BE2C (cell line): Measurements from ENCODE around the gene KIAA1614.
A peak's percentile ranks its signal among the peaks of the same experiment; 100 is the strongest.
"Not testable (repeated sequence)": the region's sequence is repeated elsewhere in the genome, so short reads cannot be mapped to it uniquely, and the experiment has no call there.

Experiments
- DNase-seq: peaks from one replicate; pipeline ENCODE4 v3.0.0-alpha.2; 2020
- H3K27me3 ChIP-seq: fragments of 250-450 bp; sonication (Bioruptor Pico); 2 replicates; pipeline ENCODE4 v1.5.1; 2020; ENCODE audit warnings: mild to moderate bottlenecking
- H3K36me3 ChIP-seq: fragments of 250-450 bp; sonication (Bioruptor Pico); 2 replicates; pipeline ENCODE4 v1.5.1; 2020; ENCODE audit warnings: mild to moderate bottlenecking
- H3K4me1 ChIP-seq: fragments of 250-450 bp; sonication (Bioruptor Pico); 2 replicates; pipeline ENCODE4 v1.5.1; 2020
- H3K4me3 ChIP-seq: 2 replicates; pipeline ENCODE4 v1.5.1; 2011; ENCODE audit warnings: low read depth, low read length
- H3K9me3 ChIP-seq: fragments of 250-450 bp; sonication (Bioruptor Pico); 2 replicates; pipeline ENCODE4 v1.5.1; 2020
- TF ChIP-seq, protein P1 (sequence below): IDR thresholded peaks from 2 replicates; pipeline ENCODE4 v1.5.1; 2012; ENCODE audit warnings: mild to moderate bottlenecking, low read depth, low read length

KIAA1614 gene

DNA sequence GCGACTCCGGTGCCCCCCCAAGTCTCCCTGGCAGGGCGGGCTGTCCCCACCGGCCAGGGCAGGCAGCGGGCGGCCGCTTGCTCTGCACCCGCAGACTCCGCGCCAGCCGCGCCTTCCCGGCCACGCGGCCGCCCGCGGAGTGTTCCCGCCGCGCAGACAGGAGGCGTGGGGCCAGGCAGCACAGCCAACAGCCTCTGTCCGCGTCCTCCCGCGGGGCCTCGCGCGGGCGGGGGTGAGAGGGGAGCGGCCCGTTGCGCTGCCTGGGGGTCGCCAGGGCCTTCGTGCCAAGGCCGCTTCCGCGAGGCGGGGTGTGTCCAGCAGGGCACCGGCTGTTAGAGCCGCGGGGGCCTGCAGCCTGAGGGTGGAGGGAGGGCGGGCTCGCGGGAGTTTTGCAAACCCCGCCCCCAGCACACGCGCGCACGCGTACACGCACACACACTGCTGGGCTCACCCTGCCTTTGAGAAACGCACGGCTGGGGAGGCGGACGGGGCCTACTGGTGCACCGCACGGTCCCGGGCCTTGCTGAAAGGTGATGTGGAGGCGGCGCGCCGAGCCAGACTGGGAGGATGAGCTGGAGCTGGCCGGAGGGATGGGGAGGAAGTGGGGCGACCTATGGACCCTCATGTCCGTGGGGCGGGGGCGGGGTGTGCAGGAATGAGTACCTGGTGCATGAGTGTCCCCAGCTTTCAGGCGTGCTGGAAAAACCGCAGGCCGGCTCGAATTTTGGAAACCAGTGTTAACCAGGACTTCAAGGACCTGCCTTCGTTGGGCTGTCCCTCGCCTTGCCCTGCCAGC is 41.5 kb downstream of the KIAA1614 start:
- TF ChIP-seq, protein P1, sequence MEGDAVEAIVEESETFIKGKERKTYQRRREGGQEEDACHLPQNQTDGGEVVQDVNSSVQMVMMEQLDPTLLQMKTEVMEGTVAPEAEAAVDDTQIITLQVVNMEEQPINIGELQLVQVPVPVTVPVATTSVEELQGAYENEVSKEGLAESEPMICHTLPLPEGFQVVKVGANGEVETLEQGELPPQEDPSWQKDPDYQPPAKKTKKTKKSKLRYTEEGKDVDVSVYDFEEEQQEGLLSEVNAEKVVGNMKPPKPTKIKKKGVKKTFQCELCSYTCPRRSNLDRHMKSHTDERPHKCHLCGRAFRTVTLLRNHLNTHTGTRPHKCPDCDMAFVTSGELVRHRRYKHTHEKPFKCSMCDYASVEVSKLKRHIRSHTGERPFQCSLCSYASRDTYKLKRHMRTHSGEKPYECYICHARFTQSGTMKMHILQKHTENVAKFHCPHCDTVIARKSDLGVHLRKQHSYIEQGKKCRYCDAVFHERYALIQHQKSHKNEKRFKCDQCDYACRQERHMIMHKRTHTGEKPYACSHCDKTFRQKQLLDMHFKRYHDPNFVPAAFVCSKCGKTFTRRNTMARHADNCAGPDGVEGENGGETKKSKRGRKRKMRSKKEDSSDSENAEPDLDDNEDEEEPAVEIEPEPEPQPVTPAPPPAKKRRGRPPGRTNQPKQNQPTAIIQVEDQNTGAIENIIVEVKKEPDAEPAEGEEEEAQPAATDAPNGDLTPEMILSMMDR = no peak
- DNase-seq = peak; percentile 63
- Histone ChIP-seq H3K4me3 (peak overlapping the region; percentile 51), H3K27me3 (no peaks in the 10 kb centered on the region), H3K9me3 (no peaks in the 10 kb centered on the region; the same call in 1 of the 2 replicates), H3K36me3 (peaks cover 9% of the 10 kb centered on the region), H3K4me1 (peaks cover 9% of the 10 kb centered on the region)

DNA sequence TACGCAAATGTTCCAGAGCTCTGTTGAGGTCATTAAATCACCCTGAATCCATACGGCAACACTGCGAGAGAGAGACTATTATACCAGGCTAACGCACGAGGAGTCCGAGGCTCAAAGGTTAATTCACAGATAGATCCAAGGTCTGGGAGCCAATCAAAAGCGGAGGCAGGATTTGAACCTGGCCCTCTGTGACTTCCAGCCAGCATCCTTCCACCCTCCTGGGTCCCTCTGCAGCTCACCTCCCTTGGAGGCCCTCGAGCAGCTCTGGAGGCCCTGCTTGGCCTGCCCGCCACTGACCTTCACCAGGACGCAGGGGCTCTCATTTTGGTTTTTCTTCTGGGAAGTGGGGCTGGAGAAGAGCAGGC is 42.1 kb downstream of the KIAA1614 start:
- Histone ChIP-seq H3K36me3 (peaks cover 8% of the 10 kb centered on the region), H3K4me1 (peaks cover 9% of the 10 kb centered on the region), H3K4me3 (no peak overlapping the region), H3K27me3 (no peaks in the 10 kb centered on the region), H3K9me3 (no peaks in the 10 kb centered on the region; the same call in 1 of the 2 replicates)
- TF ChIP-seq, protein P1 = no peak
- DNase-seq = no peak

DNA sequence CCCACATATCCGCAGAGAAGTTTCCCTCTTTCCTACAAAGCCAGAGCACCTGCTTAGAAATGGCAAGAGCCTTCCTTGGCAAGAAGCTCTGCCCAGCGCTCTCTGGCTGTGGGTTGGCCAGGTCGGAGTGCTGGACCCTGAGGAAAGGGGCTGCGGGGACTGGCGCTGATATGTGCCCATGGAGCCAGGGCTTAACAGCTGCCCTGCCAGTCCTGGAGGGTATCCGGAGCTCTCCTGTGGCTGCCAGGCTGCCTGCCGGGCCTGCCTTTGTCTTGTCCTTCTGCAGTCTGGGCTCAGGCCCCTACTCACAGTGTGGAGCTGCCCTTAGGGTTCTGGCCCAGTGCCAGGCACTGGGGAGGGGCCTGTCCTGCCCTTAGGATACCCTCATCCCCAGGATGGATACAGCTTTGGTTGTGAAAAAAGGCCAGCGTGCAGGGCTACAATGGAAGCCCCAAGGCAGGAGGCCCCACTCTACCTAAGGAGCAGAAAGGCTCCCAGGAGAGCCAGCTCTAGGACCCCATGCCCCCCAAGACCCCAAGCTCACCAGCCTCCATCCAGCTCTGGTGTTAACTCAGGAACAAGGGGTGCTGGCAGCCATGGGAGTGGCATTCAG is 43.4 kb downstream of the KIAA1614 start:
- H3K4me1 ChIP-seq = peaks cover 9% of the 10 kb centered on the region
- H3K9me3 ChIP-seq = no peaks in the 10 kb centered on the region; the same call in 1 of the 2 replicates
- DNase-seq = no peak
- H3K36me3 ChIP-seq = peaks cover 14% of the 10 kb centered on the region
- TF ChIP-seq, protein P1 = no peak
- H3K27me3 ChIP-seq = no peaks in the 10 kb centered on the region
- H3K4me3 ChIP-seq = no peak overlapping the region

DNA sequence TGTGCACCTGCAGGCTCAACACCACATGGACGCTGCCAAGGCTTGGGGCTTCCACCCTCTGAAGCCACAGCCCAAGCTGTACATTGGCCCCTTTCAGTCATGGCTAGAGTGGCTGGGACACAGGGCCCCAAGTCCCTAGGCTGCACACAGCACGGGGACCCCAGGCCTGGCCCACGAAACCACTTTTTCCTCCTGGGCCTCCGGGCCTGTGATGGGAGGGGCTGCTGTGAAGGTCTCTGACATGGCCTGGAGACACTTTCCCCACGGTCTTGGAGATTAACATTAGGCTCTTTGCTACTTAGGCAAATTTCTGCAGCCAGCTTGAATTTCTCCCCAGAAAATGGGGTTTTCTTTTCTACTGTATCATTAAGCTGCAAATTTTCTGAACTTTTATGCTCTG is 46.9 kb downstream of the KIAA1614 start:
- not testable (repeated sequence) for H3K4me3 ChIP-seq, H3K27me3 ChIP-seq, H3K9me3 ChIP-seq, DNase-seq, H3K4me1 ChIP-seq
- peaks cover 16% of the 10 kb centered on the region for H3K36me3 ChIP-seq

DNA sequence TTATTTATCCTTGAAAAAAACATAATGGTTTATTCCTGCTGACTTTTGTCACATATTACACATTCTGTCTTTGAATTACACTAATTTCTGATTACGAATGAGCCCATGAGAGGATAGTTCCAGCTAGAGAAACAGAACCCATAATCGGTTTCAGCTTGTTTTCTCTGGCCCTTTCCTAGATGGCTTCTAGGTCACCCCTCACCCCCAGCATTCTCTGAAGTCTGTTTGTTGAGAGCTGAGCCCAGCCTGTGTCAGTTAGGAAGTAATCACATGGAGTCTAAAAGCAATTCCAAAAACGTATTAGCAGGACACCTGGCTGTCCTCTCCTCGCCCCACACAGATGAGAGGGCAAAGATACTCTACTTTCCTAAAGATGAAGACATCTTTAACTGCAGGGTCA is 48.9 kb downstream of the KIAA1614 start:
- Histone ChIP-seq H3K4me3 (no peak overlapping the region), H3K4me1 (no peaks in the 10 kb centered on the region; the same call in 1 of the 2 replicates), H3K36me3 (peaks cover 16% of the 10 kb centered on the region), H3K9me3 (no peaks in the 10 kb centered on the region; the same call in 1 of the 2 replicates), H3K27me3 (no peaks in the 10 kb centered on the region)
- no peak for DNase-seq
- TF ChIP-seq, protein P1 = no peak

DNA sequence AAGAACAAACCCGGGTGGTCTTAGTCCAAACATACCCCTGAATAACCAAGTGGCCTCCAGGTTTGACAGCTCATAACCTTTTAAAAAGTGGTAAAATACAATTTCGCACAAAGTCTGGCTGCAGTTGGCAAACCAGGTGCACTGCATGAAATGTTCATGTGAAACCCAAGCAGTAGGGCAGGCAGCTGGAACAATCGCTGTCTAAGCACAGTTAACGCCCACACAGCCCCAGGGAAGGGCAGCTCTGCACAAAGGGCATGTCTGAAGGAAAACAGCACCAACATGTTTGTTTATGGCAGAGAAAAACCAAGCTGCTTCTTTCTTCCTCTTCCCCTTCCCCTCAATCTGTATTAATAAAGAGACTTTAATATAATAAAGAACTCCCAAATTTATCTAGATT is 49.5 kb downstream of the KIAA1614 start:
- Histone ChIP-seq H3K36me3 (peaks cover 21% of the 10 kb centered on the region), H3K4me3 (no peak overlapping the region), H3K4me1 (no peaks in the 10 kb centered on the region; the same call in 1 of the 2 replicates), H3K27me3 (no peaks in the 10 kb centered on the region), H3K9me3 (no peaks in the 10 kb centered on the region; the same call in 1 of the 2 replicates)
- DNase-seq = no peak
- TF ChIP-seq, protein P1 = no peak
